T-helper 22 cell (primary cell): ENCODE measurements around the gene LCE5A.
"Not testable (repeated sequence)": the region's sequence is repeated elsewhere in the genome, so short reads cannot be mapped to it uniquely, and the experiment has no call there.

Experiments
- DNase-seq: peaks from one replicate; pipeline ENCODE4 v3.0.0-alpha.2; 2020; ENCODE audit warnings: low read depth

Gene LCE5A

GRCh38 chr1:152516082-152516481, 5.5 kb downstream of the LCE5A start:
- no peak for DNase-seq

GRCh38 chr1:152517237-152517811, 6.7 kb downstream of the LCE5A start:
- DNase-seq: no peak

- no peak for DNase-seq
Measured at GRCh38 chr1:152519851-152520250, 9.2 kb downstream of the LCE5A start.

DNA sequence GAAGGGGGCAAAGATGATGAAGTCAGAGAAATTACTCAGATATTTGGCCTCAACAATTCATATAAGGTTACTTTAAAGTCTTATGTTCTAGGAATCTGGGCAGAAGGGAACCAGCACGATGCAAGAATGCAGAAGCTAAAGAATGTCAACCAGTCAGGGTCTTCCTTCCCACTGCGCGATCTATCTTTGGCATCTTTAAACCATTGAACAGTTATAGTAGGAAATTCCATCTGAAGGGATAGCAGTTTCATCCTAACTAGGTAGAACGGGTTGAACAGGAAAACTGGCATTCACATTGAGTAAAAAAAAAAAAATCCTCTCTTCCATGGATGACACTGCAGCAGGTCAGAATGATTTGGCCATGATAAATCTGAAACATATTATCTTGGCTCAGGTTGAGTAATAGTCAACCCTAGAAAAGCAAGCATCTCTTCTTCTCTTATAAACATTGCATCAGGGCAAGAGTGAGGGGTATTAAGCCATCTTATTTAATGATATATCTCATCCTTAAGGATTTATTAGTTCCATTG, 10.0 kb downstream of the LCE5A start:
- DNase-seq: no peak

DNA sequence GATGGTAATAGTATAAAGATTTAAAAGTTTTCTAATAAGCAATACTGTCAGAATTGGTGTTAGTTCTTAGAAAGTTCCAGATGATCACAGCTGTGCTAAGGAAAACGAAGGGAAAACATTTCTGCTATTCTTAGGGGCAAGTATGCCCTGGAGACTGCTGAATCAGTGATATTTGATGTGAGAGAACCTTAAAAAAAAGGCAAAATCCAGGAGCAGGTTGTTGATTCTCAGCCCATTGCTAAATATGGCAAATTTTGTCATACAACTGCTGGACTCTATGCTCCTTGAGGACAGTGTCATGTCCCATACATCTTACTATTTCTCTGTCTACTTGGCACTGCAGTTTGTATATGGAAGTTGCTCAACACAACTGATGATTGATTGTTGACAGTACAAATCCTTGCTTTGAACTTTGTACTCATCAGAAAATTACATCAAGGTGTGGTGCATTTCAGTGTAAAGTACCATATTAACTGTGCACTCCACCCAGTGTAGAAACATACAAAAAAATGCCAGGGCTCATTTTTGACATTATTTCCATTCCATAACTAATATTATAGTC, 14.6 kb downstream of the LCE5A start:
- no peak for DNase-seq

DNA sequence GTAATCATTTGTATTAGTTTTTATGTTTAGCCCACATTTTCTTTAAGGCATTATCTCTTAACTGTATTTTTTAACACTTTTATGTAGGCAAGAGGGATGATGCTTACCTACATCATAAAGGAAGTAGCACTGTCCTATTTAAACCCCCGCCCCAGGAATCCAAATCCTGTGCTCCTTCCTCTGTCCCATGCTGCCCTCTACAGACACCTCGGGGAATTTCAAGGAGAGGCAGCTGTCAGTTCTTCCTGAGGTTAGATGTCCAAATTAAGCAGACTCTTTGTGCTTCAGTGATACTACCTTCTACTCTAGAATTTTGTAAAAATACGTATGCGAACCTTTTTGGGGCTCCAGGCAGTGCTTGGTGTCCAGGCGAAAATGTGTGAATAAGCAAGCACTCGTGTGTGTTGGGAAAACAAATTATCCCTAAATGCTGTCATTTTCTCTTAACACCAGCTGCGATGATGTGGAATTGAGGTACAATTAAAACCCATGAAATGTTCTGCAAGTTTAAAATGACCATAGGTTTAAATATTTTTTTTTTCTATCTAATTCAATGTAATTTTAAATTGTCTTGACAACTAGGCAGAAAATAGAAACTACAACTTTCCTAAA, 22.8 kb downstream of the LCE5A start:
- DNase-seq: no peak

DNA sequence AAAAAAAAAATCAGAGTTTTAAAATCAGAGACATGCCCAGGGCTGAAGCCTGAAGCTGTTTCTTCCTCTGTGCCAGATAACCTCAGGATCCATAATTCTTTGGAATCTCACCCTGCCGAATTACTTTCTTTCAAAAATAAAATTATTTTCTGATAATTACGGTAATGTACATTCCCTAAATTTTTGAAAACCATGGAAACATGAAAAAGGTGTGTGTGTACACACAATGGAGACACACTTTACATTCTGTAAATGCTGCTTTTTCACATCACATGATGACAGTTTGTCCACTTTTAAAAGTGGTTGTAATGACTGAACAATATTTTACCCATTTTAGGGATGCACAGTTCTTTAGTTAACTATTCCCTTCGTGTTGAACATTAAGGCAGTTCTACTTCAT, 25.2 kb downstream of the LCE5A start:
- no peak for DNase-seq

DNA sequence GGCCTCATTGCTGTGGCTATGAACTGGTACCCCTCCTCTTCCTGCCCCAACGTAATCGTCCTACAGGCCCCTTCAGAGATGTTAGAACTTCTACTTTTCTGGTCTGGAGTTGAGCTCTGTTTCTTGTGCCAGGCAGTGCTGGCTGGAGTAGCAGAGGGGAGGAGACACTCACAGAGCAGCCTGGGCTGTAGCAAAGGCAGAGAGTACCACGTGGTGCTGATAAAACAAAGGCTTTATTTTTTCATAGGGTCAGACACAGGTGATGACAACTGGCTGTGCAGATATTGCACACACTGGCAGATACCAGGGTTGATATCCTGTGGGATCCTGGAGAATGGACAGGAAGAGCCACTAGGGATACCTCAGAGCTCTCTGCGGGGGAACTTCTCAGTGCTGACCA, 26.9 kb downstream of the LCE5A start:
- no peak for DNase-seq

GRCh38 chr1:152539901-152540300, 29.3 kb downstream of the LCE5A start:
- DNase-seq: no peak

GRCh38 chr1:152543820-152544219, 33.2 kb downstream of the LCE5A start:
- no peak for DNase-seq

- DNase-seq: no peak
Measured at GRCh38 chr1:152546704-152547103, 36.1 kb downstream of the LCE5A start.

GRCh38 chr1:152548358-152548757, 37.8 kb downstream of the LCE5A start:
- not testable (repeated sequence) for DNase-seq
